LNCaP clone FGC (cell line): ENCODE data around the gene PROKR1.

Experiments
- DNase-seq: peaks from one replicate; pipeline ENCODE4 v3.0.0-alpha.2; 2011; ENCODE audit warnings: low read depth
- H3K4me3 ChIP-seq: 2 replicates; pipeline ENCODE4 v1.5.1; 2011; ENCODE audit warnings: mild to moderate bottlenecking, low read depth, low read length, control low read depth
- CTCF ChIP-seq: IDR thresholded peaks from 2 replicates; pipeline ENCODE4 v1.5.1; 2012; ENCODE audit warnings: mild to moderate bottlenecking; ENCODE audit not compliant: control insufficient read depth, insufficient read depth; ENCODE audit errors: extremely low read depth

PROKR1 gene

GRCh38 chr2:68632021-68632420 lies 11.4 kb upstream of the PROKR1 start:
- no peak for DNase-seq
- TF ChIP-seq CTCF, result no peak
- H3K4me3 ChIP-seq, result no peak overlapping the region

GRCh38 chr2:68637047-68637446 lies 6.3 kb upstream of the PROKR1 start:
- DNase-seq, result no peak
- TF ChIP-seq CTCF, result no peak
- H3K4me3 ChIP-seq, result no peak overlapping the region

GRCh38 chr2:68643874-68644485 lies 601 bp downstream of the PROKR1 start:
- TF ChIP-seq CTCF, result 0 out of 2 replicates have a peak, but pooled peaks have one; percentile 15
- no peak for DNase-seq
- peak overlapping the region; percentile 41 for H3K4me3 ChIP-seq

- TF ChIP-seq CTCF, result no peak
- DNase-seq, result no peak
Measured at GRCh38 chr2:68645523-68645922, 2.1 kb downstream of the PROKR1 start.

GRCh38 chr2:68646303-68646702 lies 2.9 kb downstream of the PROKR1 start:
- TF ChIP-seq CTCF, result peak; percentile 30
- H3K4me3 ChIP-seq, result no peak overlapping the region
- DNase-seq, result no peak

More at GRCh38 chr2:68645523-68645922, 2.1 kb downstream of the PROKR1 start:
- no peak overlapping the region for H3K4me3 ChIP-seq

GRCh38 chr2:68650645-68651044 lies 7.3 kb downstream of the PROKR1 start:
- no peak for TF ChIP-seq CTCF
- DNase-seq, result no peak
- no peak overlapping the region for H3K4me3 ChIP-seq

GRCh38 chr2:68653034-68653433 lies 9.7 kb downstream of the PROKR1 start:
- no peak for DNase-seq
- H3K4me3 ChIP-seq, result no peak overlapping the region
- TF ChIP-seq CTCF, result no peak
